ENCODE results near the gene MAN2B2. TPM values are rescaled to one million over a fixed set of nuclear protein-coding genes. Genes with fewer than 3 reads are reported as not detected.

Gene MAN2B2
- total RNA-seq, 2 experiments from 2014 or later: 28.0 to 33.1 TPM

DNA sequence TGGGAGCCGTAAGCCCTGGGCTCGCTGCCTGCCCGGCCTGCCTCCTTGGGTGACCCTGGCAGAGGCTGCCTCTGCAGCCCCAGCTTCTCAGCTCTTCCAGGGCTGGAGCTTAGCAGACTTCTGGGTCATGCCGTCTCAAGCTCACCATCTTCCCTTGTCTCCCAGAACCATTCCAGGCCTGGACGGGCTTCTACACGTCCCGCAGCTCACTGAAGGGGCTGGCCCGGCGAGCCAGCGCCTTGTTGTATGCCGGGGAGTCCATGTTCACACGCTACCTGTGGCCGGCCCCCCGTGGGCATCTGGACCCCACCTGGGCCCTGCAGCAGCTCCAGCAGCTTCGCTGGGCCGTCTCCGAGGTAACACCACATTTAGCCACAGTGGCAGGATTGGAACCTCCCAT, 22.0 kb downstream of the MAN2B2 start:
- Mint-ChIP-seq H3K4me3 (no peak overlapping the region), H3K4me1 (no peaks in the 10 kb centered on the region), H3K9me3 (ENCODE audit: low read depth) (no peaks in the 10 kb centered on the region), H3K27ac (no peak overlapping the region), H3K36me3 (peaks cover 5% of the 10 kb centered on the region), H3K27me3 (no peaks in the 10 kb centered on the region)
- CTCF ChIA-PET: interaction anchor here (1.4 kb wide), 1 partner anchor 22 kb away, joined by 3 read pairs; the partner anchor contains the start of gene MAN2B2
- DNase-seq (no peak), ATAC-seq (no peak)

- ATAC-seq: no peak
- H3K4me1 Mint-ChIP-seq: no peaks in the 10 kb centered on the region
- H3K27ac Mint-ChIP-seq: no peak overlapping the region
- CTCF ChIA-PET: interaction anchor here (1.4 to 1.5 kb wide), 2 partner anchors 23 to 348 kb away, joined by 3 read pairs; partner anchors contain the start of gene MAN2B2
- H3K9me3 Mint-ChIP-seq (ENCODE audit: low read depth): no peaks in the 10 kb centered on the region
- peaks cover 15% of the 10 kb centered on the region for H3K36me3 Mint-ChIP-seq
- no peaks in the 10 kb centered on the region for H3K27me3 Mint-ChIP-seq
- DNase-seq: no peak
- no peak overlapping the region for H3K4me3 Mint-ChIP-seq
Measured at GRCh38 chr4:6598127-6598526, 23.1 kb downstream of the MAN2B2 start.

DNA sequence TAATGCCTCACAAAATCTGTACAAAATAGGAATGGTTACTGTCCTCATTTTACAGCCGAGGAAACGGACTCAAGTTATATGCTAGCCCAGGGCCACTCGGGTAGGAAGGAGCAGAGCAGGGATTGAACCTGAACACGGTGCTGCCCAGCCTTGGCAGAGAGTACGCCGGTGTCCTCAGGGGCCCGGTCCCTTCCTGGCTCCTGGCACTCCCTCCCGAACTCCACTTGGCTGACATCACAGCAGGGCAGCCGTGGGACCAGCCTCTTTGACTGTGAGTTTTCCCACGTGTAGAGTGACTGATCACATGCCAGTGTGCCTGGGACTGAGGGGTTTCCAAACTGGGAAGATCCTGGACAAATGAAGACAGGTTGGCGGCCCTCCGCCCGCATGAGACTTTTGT, 23.7 kb downstream of the MAN2B2 start:
- CTCF ChIA-PET: interaction anchor here (1.5 kb wide), 1 partner anchor 349 kb away, joined by 3 read pairs; no protein-coding TSS in a partner anchor
- DNase-seq: no peak
- no peak for ATAC-seq
- peaks cover 20% of the 10 kb centered on the region for H3K36me3 Mint-ChIP-seq
- peaks cover 2% of the 10 kb centered on the region for H3K9me3 Mint-ChIP-seq (ENCODE audit: low read depth)
- no peaks in the 10 kb centered on the region for H3K27me3 Mint-ChIP-seq
- no peak overlapping the region for H3K4me3 Mint-ChIP-seq
- no peak overlapping the region for H3K27ac Mint-ChIP-seq
- H3K4me1 Mint-ChIP-seq: no peaks in the 10 kb centered on the region

DNA sequence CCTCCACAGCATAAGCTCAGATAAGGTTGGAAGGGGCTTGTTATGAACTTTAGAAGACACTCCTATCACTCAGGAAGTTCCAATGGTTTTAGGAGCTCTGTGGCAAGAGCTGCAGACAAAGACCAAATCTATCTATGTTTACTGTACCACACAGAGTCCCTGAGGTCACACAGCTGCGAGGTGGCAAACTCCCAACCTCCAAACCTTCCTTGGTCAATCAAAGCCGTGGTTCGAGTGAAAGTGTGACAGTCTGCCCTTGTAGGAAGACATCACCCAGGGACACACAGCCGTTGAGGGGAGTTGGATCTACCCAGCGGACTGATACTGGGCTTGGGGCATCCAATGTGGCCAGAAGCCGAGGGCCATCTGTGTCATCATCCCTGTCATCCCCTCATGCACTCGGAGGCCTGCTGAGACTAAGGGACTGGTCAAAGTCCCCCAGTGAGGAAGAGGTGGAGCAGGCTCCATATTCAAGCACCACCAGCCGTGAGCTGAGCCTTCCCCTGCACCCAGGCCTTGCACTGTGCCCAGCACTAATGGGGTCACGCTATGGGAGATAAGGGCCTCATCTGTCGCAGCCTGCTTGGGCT, 26.8 kb downstream of the MAN2B2 start:
- H3K27ac Mint-ChIP-seq: no peak overlapping the region
- peaks cover 49% of the 10 kb centered on the region for H3K36me3 Mint-ChIP-seq
- CTCF ChIA-PET: no interaction called here
- no peak overlapping the region for H3K4me3 Mint-ChIP-seq
- peaks cover 7% of the 10 kb centered on the region for H3K9me3 Mint-ChIP-seq (ENCODE audit: low read depth)
- H3K4me1 Mint-ChIP-seq: no peaks in the 10 kb centered on the region
- H3K27me3 Mint-ChIP-seq: no peaks in the 10 kb centered on the region
- DNase-seq (no peak), ATAC-seq (no peak)

- CTCF ChIA-PET: interaction anchor here (0.6 kb wide), 1 partner anchor 247 kb away, joined by 3 read pairs; no protein-coding TSS in a partner anchor
- DNase-seq (no peak), ATAC-seq (no peak)
- Mint-ChIP-seq H3K9me3 (ENCODE audit: low read depth) (peaks cover 7% of the 10 kb centered on the region), H3K36me3 (peaks cover 54% of the 10 kb centered on the region), H3K4me1 (no peaks in the 10 kb centered on the region), H3K27me3 (no peaks in the 10 kb centered on the region), H3K4me3 (no peak overlapping the region), H3K27ac (no peak overlapping the region)
Measured at GRCh38 chr4:6602289-6602688, 27.3 kb downstream of the MAN2B2 start.

DNA sequence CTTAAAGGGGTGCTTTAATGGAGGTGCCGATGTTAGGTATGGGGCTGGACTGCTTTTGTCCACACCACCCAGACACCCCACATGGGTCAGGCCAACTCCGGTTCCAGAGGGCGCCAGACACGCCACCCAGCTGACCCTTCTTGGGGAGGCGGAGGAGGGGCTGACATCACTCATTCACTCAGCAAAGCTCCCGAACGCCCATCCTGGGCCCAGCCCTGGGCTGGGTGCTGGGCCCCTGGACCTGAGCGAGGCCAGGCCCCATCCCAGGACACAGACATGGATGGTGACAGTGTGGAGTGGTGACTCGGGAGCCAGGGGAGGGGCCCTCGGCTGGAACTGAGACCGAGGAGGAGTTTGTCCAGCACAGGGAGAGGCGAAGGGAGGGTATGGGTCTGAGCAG, 28.1 kb downstream of the MAN2B2 start:
- peaks cover 63% of the 10 kb centered on the region for H3K36me3 Mint-ChIP-seq
- CTCF ChIA-PET: no interaction called here

GRCh38 chr4:6605114-6605513, 30.1 kb downstream of the MAN2B2 start:
- DNase-seq: no peak
- peaks cover 18% of the 10 kb centered on the region for H3K4me1 Mint-ChIP-seq
- H3K27me3 Mint-ChIP-seq: no peaks in the 10 kb centered on the region
- H3K36me3 Mint-ChIP-seq: peaks cover 74% of the 10 kb centered on the region
- no peak overlapping the region for H3K27ac Mint-ChIP-seq
- no peak overlapping the region for H3K4me3 Mint-ChIP-seq
- peaks cover 7% of the 10 kb centered on the region for H3K9me3 Mint-ChIP-seq (ENCODE audit: low read depth)
- CTCF ChIA-PET: no interaction called here
- no peak for ATAC-seq

More for the DNA sequence above, 28.1 kb downstream of the MAN2B2 start:
- peaks cover 4% of the 10 kb centered on the region for H3K4me1 Mint-ChIP-seq
- no peak for DNase-seq
- H3K9me3 Mint-ChIP-seq (ENCODE audit: low read depth): peaks cover 7% of the 10 kb centered on the region
- ATAC-seq: no peak
- H3K27ac Mint-ChIP-seq: no peak overlapping the region
- H3K4me3 Mint-ChIP-seq: no peak overlapping the region
- no peaks in the 10 kb centered on the region for H3K27me3 Mint-ChIP-seq

GRCh38 chr4:6605605-6606004, 30.6 kb downstream of the MAN2B2 start:
- Mint-ChIP-seq H3K4me3 (no peak overlapping the region), H3K36me3 (peaks cover 74% of the 10 kb centered on the region), H3K27me3 (no peaks in the 10 kb centered on the region), H3K27ac (no peak overlapping the region), H3K9me3 (ENCODE audit: low read depth) (peaks cover 7% of the 10 kb centered on the region), H3K4me1 (peaks cover 18% of the 10 kb centered on the region)
- DNase-seq: no peak
- CTCF ChIA-PET: no interaction called here
- ATAC-seq: no peak

DNA sequence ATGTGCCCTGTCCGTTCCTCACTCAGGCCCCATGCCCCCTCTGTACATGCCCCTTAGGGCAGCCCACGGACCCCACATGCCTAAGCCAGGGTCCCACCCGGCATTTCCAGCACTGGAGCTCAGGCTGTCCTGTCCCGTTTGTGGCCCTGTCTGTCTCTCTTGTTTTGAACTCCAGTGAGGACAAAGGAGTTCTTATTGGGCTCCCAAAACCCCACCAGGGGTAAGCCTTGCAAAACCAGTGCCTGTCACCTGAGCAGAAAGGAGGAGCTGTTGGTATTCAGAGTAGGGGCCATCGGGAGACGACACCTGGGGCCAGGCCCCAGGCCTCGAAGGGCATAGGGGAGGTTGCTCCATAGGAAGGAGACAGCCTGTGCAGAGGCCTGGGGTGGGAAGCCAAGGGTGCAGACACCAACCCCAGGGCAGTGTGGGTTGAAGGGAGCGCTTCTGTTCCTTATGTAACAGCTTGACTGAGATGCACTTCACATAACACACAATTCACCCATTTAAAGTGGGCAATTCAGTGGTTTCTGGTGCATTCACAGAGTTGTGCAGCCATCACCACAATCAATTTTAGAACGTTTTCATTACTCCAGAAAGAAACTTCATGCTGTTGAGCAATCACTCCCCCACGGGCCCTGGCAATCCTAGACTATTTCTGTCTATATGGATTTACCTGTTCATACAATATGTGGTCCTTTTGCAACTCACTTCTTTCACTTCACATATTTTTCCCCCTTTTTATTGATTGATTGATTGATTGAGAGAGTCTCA, 31.7 kb downstream of the MAN2B2 start:
- Mint-ChIP-seq H3K4me1 (peaks cover 18% of the 10 kb centered on the region), H3K4me3 (no peak overlapping the region), H3K36me3 (peaks cover 78% of the 10 kb centered on the region), H3K9me3 (ENCODE audit: low read depth) (peaks cover 7% of the 10 kb centered on the region), H3K27ac (peak overlapping the region; percentile 45), H3K27me3 (no peaks in the 10 kb centered on the region)
- CTCF ChIA-PET: no interaction called here
- DNase-seq: no peak
- no peak for ATAC-seq

- CTCF ChIA-PET: interaction anchor here (1.2 kb wide), 1 partner anchor 61 kb away, joined by 3 read pairs; no protein-coding TSS in a partner anchor
- Mint-ChIP-seq H3K27me3 (no peaks in the 10 kb centered on the region), H3K36me3 (peaks cover 74% of the 10 kb centered on the region), H3K27ac (no peak overlapping the region), H3K9me3 (ENCODE audit: low read depth) (peaks cover 7% of the 10 kb centered on the region), H3K4me1 (peaks cover 18% of the 10 kb centered on the region), H3K4me3 (no peak overlapping the region)
- ATAC-seq (no peak), DNase-seq (no peak)
Measured at GRCh38 chr4:6607368-6608055, 32.5 kb downstream of the MAN2B2 start.

GRCh38 chr4:6608758-6609414, 33.9 kb downstream of the MAN2B2 start:
- CTCF ChIA-PET: interaction anchor here (1.1 to 1.2 kb wide), 2 partner anchors 62 to 494 kb away, joined by 3 read pairs; no protein-coding TSS in a partner anchor
- DNase-seq (peak; percentile 73), ATAC-seq (peak; percentile 74)
- Mint-ChIP-seq H3K4me1 (peaks cover 18% of the 10 kb centered on the region), H3K4me3 (no peak overlapping the region), H3K36me3 (peaks cover 68% of the 10 kb centered on the region), H3K9me3 (ENCODE audit: low read depth) (peaks cover 4% of the 10 kb centered on the region), H3K27ac (peak overlapping the region; percentile 44), H3K27me3 (no peaks in the 10 kb centered on the region)

GRCh38 chr4:6609415-6610079, 34.6 kb downstream of the MAN2B2 start:
- peak overlapping the region; percentile 44 for H3K27ac Mint-ChIP-seq
- no peak overlapping the region for H3K4me3 Mint-ChIP-seq
- ATAC-seq (peak; percentile 3), DNase-seq (no peak)
- CTCF ChIA-PET: no interaction called here
- H3K9me3 Mint-ChIP-seq (ENCODE audit: low read depth): peaks cover 4% of the 10 kb centered on the region
- H3K4me1 Mint-ChIP-seq: peaks cover 18% of the 10 kb centered on the region
- H3K36me3 Mint-ChIP-seq: peaks cover 67% of the 10 kb centered on the region
- H3K27me3 Mint-ChIP-seq: no peaks in the 10 kb centered on the region

All from activated CD8-positive, alpha-beta memory T cell treated with anti-CD3 and anti-CD28 coated beads, Interleukin-2, amount 10 ng/mL, durations not matched to agents 7 days and 5 days (primary cell).